Measurements from ENCODE around the gene SLC4A11.
"Not testable (repeated sequence)": the region's sequence is repeated elsewhere in the genome, so short reads cannot be mapped to it uniquely, and the experiment has no call there.

The SLC4A11 gene

DNA sequence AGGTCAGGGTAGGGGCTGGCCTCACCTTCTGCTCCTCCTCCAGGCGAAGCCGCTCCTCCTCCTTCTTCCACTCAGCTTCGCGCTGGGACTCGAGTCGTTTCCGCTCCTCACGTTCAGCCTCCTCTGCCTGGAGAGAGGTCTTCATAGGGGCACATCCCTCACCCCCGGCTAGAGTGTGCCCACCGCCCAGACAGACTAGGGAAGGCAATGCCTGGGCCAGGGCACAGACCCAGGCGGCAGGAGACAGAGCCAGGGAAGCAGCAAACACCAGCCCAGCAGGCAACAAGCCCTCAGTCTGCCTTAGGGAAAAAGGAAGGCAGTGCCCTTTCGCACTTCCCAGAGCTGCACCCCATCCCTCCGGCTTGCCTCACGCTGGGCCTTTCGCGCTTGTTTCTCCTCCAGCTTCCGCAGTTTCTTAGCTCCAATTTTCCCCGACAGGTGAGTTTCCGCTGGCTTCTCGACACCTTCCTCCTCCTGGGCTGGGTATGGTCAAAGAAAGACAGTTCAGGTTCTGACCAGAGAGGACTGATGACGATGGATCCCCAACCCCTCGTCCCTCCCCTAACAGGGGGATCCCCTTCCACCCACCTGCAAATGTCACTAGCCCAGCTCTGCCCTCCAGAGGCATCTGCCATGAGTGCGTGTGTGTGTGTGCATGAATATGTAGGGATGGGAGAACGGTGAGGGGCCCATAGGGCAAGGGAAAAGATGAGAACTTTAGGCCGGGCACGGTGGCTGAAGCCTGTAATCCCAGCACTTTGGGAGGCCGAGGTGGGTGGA is 38.8 kb downstream of the SLC4A11 start:
- no peak for DNase-seq

DNA sequence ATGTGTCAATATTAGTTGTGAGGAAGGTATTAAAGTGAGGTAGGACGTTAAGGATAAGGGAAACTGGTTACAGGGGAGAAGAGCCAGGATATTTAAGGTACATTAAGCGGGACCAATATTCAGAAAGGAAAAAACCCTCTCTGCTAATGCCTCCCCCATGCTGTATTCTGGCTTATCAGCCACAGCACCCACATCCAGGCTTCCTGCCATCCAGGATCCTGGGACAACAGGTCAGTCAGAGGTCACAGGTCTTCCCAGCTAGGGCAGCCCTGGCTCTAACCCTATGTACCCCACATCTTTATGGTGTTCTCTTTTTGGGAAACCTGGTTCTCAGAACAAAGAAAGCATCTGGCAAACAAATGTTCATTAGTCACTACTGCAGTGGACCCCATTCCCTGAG is 39.8 kb downstream of the SLC4A11 start:
- DNase-seq, result no peak

DNA sequence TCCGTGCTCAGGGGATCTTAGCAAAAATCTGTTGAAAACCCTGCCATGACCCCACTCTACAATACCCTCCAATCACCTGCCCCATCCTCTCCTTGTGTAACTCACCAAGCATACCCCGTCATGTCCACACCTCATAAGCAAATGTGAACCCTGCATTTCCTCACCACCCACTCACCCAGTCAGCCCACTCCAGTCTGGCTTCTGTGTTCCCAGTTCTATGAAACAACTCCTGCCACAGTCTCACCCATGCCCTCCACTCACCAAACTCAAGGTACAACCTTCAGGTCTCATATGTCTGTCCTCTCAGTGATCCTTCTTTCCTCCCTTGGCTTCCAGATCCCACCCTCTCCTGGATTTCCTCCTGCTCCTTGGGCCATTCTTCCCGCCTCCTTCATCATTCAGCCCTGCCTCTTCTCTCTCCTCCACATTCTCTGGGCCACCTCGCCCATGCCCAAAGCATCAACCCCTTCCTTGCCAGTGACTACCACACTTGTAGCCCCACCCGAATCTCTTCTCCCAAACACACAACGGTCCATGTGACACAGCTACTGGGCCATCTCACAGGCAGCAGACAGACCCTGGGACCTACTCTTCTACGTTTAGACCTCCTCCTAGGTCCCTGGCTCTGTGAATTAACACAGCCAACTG is 43.3 kb downstream of the SLC4A11 start:
- DNase-seq, result no peak

DNA sequence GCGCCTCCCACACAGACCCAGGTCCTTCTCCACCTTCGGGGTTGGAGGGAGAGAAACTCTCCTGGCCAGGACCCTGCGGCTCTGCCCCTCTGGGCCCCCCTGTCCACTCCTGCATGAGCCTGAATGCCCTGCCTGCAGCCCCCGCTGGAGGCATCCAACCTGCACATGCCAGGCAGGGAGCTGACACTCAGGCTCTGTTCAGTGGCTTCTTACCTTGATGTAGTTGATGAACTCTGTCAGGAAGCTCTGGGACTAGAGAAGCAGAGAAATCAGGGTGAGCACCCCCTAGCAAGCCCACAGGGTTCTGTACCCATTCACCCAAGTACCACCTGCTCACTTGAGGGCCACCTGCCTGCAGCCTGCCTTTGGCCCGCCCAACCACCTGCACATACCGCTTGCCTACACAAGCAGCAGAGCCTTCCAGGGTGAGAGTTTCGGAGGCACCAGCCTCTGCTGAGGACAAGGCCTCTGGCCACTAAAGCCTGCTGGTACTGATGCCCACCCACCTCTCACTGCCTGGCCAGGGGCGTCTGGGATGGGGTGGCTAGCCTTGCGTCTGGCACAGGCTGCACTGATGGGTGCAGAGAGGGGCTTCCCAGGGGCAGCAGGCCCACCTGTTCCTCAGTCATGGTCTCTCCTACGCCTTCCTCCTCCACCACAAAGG is 44.2 kb downstream of the SLC4A11 start:
- DNase-seq, result no peak

DNA sequence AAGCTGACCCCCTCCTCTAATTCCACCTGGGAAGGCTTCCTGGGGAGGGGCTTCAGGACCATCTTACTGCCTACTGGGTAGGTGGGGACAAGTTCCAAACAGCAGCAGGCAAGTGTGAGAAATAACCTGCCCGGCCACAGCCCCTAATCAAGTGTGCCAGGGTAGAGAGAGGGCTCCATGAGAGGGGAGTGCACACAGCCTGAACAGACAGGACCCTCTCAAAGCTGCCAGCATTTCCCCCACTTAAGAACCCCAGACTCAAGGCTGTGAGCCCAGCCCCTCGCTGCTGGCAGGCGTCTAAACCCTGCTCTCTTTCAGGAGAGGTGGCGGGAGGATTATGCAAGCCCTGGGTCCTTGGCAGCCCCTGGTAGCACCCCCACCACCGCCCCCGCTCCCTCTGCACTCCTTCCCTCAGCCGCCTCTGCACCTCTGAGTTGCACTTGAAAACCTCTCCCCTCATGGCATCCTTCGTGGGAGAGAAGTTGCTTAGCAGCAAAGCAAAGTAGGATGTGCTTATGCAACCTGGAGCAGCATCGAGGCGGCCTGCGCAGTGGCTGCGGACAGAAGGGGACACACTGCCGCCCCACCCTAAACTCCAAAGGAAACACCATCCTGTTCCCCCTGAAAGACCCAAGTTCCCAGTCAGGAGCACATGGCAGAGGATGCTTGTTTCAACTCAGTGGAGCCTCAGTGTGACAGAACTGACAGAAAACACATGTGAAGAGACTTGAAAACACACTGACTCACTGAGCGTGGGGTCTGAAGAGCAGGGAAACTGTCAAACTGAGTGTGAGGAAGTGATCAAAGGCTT is 45.0 kb downstream of the SLC4A11 start:
- no peak for DNase-seq

DNA sequence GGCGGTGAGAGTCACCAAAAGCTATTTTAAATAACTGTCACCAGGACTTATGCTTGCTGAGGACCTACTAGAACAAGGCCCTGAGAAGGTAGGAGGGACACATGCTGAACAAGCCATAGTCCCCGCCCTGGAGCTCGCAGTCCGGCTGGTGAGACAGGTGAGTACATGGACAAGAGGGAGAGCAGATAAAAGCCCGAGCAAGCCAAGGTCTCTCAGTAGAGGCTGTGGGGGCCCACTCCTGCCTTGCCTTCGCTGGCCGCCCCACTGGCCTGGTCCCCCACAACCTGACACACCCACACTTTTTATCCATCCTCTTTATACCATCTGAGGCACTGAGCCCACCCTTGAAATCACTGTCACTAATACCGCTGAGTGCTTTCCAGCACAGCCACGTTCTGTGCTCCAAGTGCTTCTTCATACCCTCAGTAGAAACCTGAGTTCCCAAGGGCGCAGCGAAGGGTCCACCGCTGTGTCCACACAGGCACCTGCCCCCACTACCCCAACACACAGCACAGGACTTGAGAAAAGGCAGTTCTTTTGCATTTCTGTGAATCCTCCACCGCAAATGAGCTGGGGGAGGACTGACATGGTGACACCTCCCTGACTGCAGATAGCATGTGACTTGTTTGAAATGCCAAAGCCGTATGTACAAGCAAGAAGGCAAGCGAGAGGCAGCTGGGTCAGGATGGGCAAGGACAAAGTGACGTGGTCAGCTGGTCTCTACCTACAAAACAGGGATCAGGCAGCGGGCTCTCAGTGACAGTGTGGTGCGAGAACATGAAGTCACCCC is 46.6 kb downstream of the SLC4A11 start:
- DNase-seq, result no peak

DNA sequence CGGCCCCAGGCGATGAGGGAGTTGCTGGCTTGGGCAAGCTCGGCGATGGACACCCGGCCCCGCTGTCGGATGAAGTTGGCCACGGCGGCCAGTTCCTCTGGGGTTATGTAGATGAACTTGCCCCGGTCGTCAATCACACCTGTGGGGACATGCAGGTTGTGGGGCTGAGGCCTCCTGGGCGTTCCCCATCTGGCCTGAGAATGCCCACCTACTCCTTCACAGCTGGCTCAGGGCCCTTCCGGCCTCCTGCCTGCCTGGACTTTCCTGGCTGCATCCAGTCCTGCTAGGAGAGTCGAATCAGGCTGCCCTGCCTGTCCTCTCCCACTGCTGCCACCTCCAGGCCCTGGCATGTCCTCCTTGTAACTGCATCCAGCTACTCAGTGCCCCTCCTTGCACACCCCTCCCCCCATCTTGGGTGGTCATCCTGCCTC is 48.3 kb downstream of the SLC4A11 start:
- DNase-seq, result no peak

DNA sequence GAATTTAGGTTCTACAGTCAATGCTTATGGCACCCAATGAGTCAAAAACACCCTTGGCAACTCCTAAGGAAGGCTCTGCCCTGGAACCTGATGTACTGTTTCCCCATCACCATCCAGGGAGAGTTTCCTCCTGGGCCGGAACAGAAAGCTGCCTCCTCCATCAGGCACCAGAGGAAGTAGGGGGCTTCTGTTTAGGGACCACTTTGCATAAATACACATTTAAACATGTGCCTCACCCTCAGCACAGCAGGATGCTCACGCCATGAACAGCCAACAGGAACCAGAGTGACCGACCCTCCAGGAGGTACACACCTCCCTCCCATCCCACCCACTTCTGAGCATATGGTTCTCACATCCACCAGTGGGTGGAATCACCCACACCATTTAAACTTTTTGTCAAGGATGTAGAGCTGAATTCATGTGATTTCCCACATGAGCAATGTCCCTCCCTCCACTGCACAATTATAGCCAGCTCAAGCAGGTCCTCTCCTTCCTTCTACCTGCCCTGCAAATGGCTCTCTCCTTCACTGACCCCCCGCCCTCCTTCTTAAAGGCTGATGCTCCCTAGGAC is 49.3 kb downstream of the SLC4A11 start:
- DNase-seq, result no peak

DNA sequence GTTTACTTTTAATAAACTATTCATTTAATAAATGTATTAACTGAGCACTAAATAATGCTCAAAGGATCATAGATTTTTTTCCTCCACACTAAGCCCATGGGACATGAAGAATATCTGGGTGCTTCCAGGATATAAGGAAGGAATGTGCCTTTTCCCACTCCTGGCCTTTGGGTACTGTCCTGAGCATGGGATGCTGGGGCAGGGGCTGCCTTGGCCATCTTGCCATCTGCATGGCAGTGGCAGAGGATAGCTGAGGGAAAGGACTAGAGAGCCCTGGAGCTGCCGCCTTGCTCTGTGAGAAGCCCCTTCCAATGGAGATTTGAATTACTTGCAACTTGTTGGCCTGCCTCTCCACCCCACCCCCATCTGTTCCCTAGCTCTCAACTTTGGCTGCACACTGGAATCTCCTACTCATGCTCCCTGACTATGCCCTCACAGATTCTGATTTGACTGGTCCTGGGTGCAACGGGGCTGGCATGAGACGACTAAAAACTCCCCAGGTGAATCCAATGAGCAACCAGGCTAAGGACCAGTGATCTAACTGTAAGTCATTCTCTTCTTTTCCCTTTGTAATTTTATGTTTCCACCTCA is 50.1 kb downstream of the SLC4A11 start:
- no peak for DNase-seq

DNA sequence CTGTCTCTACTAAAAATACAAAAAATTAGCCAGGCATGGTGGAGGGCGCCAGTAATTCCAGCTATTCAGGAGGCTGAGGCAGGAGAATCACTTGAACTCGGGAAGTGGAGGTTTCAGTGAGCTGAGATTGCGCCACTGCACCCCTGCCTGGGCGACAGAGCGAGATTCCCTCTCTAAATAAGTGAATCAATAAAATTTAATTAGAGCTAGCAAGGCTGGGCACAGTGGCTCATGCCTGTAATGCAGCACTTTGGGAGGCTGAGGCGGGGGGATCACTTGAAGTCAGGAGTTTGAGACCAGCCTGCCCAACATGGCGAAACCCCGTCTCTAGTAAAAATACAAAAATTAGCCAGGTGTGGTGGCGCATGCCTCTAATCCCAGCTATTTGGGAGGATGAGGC is 51.1 kb downstream of the SLC4A11 start:
- not testable (repeated sequence) for DNase-seq

DNA sequence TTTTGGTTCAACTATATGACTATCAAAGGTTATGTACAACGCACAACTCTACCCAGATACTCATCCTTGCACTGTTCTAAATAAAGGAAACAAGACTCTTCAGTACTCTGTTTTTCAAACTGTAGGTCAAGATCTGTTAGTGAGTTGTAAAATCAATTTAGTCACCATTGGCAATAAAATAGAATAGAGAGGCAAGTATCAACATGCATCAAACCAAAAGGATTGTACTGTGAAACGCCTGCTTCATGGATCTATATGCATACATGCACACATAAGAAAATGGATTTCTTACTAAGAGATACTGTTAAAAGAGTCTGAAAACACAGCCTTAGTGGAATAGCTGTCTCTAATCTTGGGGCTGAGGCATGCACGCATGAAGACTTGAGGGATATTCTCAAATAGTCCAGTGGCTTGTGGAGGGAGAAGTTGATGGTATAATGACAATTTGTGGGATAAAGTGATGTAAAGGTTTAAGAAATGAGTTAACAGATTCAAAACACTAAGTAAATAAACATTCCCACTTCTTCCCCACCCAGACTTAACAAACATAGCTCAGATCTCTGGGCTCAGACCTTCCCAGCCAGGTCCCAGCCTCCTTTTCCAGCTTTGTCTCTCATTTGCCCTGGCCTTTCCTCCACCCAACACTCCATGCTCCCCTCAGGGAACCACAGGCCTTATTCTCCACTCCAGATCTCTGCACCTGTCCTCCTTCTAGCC is 54.9 kb downstream of the SLC4A11 start:
- no peak for DNase-seq

DNA sequence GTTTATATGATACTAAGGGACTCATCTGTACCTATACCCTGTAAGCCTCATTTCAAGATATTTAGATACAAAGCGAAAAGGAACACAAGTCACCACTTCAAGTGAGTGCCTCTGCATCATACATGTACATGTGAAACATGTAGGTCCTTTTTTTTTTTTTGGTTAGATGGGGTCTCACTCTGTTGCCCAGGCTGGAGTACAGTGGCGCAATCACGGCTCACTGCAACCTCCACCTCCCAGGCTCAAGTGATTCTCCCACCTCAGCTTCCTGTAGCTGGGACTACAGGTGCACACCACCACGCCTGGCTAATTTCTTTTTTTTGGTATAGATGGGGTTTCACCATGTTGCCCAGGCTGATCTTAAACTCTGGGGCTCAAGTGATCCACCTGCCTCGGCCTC is 56.6 kb downstream of the SLC4A11 start:
- DNase-seq, result not testable (repeated sequence)

DNA sequence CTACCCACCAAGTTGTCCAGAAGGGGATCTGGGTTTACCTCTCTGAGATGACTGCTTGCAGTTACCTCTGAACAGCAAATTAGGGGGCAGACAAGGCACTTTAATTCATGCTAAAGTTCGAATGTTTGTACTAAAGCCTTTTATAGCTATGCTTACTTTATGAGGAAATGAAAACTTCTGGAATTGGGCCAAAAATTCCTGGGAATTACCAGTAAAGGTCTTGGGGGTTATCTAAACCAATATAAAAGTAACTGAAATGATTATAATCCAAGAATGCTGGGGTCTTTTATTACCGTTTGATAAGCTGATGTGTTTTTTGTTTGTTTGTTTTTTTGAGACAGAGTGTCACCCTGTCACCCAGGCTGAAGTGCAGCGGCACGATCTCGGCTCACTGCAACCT is 57.7 kb downstream of the SLC4A11 start:
- no peak for DNase-seq

DNA sequence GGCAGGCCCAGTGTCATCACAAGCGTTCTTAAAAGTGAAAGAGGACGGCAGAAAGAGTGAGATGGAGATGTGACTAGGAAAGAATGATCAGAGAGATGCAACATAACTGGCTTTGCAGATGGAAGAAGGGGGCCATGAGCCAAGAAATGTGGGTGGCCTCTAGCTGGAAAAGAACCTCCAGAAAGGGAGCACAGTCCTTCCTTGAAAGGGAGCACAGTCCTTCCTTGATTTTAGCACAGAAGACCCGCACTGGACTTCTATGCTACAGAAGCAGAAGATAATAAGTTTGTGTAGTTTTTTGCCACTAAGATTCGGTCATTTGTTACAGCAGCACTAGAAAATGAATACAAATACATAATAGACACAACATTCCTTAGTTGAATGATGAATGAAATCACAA is 58.7 kb downstream of the SLC4A11 start:
- DNase-seq, result no peak

DNA sequence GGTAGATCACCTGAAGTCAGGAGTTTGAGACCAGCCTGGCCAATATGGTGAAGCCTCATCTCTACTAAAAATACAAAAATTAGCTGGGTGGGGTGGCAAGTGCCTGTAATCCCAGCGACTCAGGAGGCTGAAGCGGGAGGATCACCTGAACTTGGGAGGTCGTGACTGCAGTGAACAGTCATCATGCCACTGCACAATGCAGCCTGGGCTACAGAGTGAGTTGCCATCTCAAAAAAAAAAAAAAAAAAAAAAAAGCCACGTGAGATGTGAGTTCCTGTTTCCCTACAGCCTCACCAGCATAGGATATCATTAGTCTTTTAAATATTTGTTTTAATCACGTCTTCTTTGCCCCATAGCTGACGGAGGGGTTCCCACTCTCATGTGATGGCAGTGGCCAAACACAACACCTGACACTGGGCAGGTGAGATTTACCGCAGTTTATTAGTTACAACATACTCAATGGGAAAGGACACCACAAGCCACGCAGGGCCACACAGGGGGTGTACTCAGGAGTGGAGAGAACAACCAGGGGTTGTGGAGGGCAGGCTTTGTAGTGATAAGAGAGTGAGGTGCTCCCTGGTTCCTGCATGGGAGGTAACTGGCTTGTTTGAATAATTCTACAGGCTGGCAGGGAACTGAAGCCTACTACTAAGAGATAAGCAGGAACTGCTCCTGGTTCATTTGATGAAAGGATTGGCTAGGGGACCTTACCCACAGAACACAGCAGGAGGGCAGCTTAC is 61.1 kb downstream of the SLC4A11 start:
- no peak for DNase-seq

Data from SW 1271 (cell line).